ENCODE measurements around the gene PSMD14. TPM values are rescaled to one million over a fixed set of nuclear protein-coding genes. Genes with fewer than 3 reads are reported as not detected.

Gene PSMD14
- total and polyA plus RNA-seq, 2 experiments from 2014 or later, result 70.2 to 71.0 TPM

- Histone ChIP-seq H3K36me3 (replicated peaks; ENCODE audit: insufficient read depth, low read depth) (no peaks in the 10 kb centered on the region), H3K4me2 (no peak overlapping the region), H3K4me3 (no peak overlapping the region), H3K79me2 (no peaks in the 10 kb centered on the region), H4K20me1 (ENCODE audit: insufficient read depth, poor library complexity, severe bottlenecking) (no peaks in the 10 kb centered on the region), H3K9me3 (ENCODE audit: low read depth) (no peaks in the 10 kb centered on the region), H3K27ac (no peak overlapping the region), H3K9me2 (replicated peaks; ENCODE audit: insufficient read depth) (no peaks in the 10 kb centered on the region), H3K27me3 (no peaks in the 10 kb centered on the region), H2AFZ (no peak overlapping the region), H3K4me1 (ENCODE audit: insufficient read depth) (no peaks in the 10 kb centered on the region)
- DNase-seq (ENCODE audit: low spot score), result no peak
- TF ChIP-seq EZH2phosphoT487 (IDR thresholded peaks at IDR 0.05; ENCODE audit: low read depth, severe bottlenecking, unreplicated experiment) (no peak), CTCF (IDR thresholded peaks at IDR 0.05; ENCODE audit: poor library complexity) (no peak), EZH2 (IDR thresholded peaks at IDR 0.05; ENCODE audit: borderline replicate concordance) (no peak)
- WGBS (ENCODE audit: low lambda C conversion rate, missing lambda C conversion rate), result 96% methylated on average over 4 of the region's 4 CpGs
These were observed 94.1 kb downstream of the PSMD14 start for GRCh38 chr2:161402297-161402696.

- Histone ChIP-seq H3K4me3 (no peak overlapping the region), H2AFZ (no peak overlapping the region), H3K9me3 (ENCODE audit: low read depth) (no peaks in the 10 kb centered on the region), H3K9me2 (replicated peaks; ENCODE audit: insufficient read depth) (no peaks in the 10 kb centered on the region), H3K79me2 (no peaks in the 10 kb centered on the region), H3K27me3 (no peaks in the 10 kb centered on the region), H3K36me3 (replicated peaks; ENCODE audit: insufficient read depth, low read depth) (no peaks in the 10 kb centered on the region), H3K27ac (no peak overlapping the region), H3K4me1 (ENCODE audit: insufficient read depth) (no peaks in the 10 kb centered on the region), H3K4me2 (no peak overlapping the region), H4K20me1 (ENCODE audit: insufficient read depth, poor library complexity, severe bottlenecking) (no peaks in the 10 kb centered on the region)
- no peak for DNase-seq (ENCODE audit: low spot score)
- TF ChIP-seq EZH2 (IDR thresholded peaks at IDR 0.05; ENCODE audit: borderline replicate concordance) (no peak), EZH2phosphoT487 (IDR thresholded peaks at IDR 0.05; ENCODE audit: low read depth, severe bottlenecking, unreplicated experiment) (no peak), CTCF (IDR thresholded peaks at IDR 0.05; ENCODE audit: poor library complexity) (no peak)
- 58% methylated on average over 5 of the region's 5 CpGs for WGBS (ENCODE audit: low lambda C conversion rate, missing lambda C conversion rate)
These were observed 98.1 kb downstream of the PSMD14 start for GRCh38 chr2:161406316-161406715.

- 95% methylated on average over 2 of the region's 2 CpGs for WGBS (ENCODE audit: low lambda C conversion rate, missing lambda C conversion rate)
- Histone ChIP-seq H3K36me3 (replicated peaks; ENCODE audit: insufficient read depth, low read depth) (no peaks in the 10 kb centered on the region), H3K27ac (no peak overlapping the region), H3K79me2 (no peaks in the 10 kb centered on the region), H2AFZ (no peak overlapping the region), H3K9me2 (replicated peaks; ENCODE audit: insufficient read depth) (no peaks in the 10 kb centered on the region), H3K9me3 (ENCODE audit: low read depth) (no peaks in the 10 kb centered on the region), H4K20me1 (ENCODE audit: insufficient read depth, poor library complexity, severe bottlenecking) (no peaks in the 10 kb centered on the region), H3K4me3 (no peak overlapping the region), H3K27me3 (peaks cover under 1% of the 10 kb centered on the region), H3K4me2 (no peak overlapping the region), H3K4me1 (ENCODE audit: insufficient read depth) (no peaks in the 10 kb centered on the region)
- DNase-seq (ENCODE audit: low spot score), result no peak
- TF ChIP-seq EZH2phosphoT487 (IDR thresholded peaks at IDR 0.05; ENCODE audit: low read depth, severe bottlenecking, unreplicated experiment), result no peak
- no peak for TF ChIP-seq CTCF (IDR thresholded peaks at IDR 0.05; ENCODE audit: poor library complexity)
- TF ChIP-seq EZH2 (IDR thresholded peaks at IDR 0.05; ENCODE audit: borderline replicate concordance), result no peak
These were observed 99.4 kb downstream of the PSMD14 start for GRCh38 chr2:161407597-161407996.
